ENCODE measurements around the gene MEGF9.

- TF ChIP-seq CTCF (IDR thresholded peaks at IDR 0.05; ENCODE audit: low read depth, low read length, poor library complexity, severe bottlenecking) (no peak), EZH2phosphoT487 (IDR thresholded peaks at IDR 0.05; ENCODE audit: borderline replicate concordance, low read length) (no peak)
These were observed 23.9 kb downstream of the MEGF9 start for GRCh38 chr9:120690372-120690771.

Measured in DOHH2 (cell line).